CD4-positive, alpha-beta T cell treated with Interleukin-6 at 100 ng/mL for 8 hours (primary cell): ENCODE measurements around the gene PPP5C.
A peak's percentile ranks its signal among the peaks of the same experiment; 100 is the strongest.
"Not testable (repeated sequence)": the region's sequence is repeated elsewhere in the genome, so short reads cannot be mapped to it uniquely, and the experiment has no call there.

Experiments
- DNase-seq: peaks from one replicate; pipeline ENCODE4 v3.0.0-alpha.2; 2020; ENCODE audit warnings: mixed read lengths, low spot score

PPP5C gene, protein sequence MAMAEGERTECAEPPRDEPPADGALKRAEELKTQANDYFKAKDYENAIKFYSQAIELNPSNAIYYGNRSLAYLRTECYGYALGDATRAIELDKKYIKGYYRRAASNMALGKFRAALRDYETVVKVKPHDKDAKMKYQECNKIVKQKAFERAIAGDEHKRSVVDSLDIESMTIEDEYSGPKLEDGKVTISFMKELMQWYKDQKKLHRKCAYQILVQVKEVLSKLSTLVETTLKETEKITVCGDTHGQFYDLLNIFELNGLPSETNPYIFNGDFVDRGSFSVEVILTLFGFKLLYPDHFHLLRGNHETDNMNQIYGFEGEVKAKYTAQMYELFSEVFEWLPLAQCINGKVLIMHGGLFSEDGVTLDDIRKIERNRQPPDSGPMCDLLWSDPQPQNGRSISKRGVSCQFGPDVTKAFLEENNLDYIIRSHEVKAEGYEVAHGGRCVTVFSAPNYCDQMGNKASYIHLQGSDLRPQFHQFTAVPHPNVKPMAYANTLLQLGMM

GRCh38 chr19:46346821-46347571 is at the start of gene PPP5C:
Gene PPP5C, plus strand, starts transcription at chr19:46347087. Its CDS starts 10 bp downstream, at chr19:46347097.
- peak; percentile 85 for DNase-seq

- DNase-seq = no peak
These were observed 49.0 kb upstream of the PPP5C start for GRCh38 chr19:46297700-46298478.

DNA sequence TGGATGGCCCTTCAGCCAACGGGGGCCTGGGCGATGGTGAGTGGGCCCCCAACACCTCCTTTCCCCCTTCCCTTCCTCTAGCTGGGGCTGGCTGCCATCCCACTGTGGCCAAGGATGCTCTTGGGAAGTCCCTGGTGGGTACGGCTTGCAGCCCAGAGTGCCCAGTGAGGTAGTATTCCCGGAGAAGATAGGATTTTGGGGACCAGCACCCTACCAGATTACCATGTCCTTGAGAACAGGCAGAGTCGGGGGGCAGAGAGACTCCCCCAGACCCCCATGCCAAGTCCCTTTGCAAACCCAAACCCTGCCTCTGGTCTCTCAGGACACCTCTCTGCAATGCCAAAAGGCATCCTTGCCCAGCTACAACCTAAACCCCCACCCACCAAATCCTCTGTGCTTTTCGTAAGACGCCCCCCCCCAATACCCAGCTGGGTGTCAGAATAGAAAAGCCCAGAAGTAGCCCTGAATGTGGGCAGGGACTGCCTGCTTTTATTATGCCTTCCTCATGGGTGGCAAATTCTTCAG is 48.3 kb upstream of the PPP5C start:
- no peak for DNase-seq

DNA sequence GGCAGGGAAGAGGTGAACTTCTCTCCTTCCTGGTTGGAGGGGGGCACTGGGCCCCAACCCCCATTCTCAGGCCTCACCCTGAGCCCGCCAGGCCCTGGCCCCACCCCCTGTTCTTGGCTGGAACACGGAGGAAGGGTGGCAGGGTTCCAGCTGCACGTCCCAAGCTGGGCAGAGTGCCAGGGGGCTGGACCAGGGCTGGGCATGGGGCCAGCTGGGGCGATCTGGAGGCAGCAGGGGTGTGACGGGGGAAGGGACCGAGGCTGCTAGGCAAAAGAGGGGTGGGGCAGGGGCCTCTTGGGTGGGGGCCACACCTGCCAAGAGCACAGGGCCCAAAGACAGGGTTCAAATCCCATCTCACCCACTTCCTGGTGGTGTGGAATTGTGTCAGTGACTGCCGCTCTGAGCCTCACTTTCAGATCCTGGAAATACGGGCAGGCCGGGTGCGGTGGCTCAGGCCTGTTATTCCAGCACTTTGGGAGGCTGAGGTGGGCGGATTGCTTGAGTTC is 47.8 kb upstream of the PPP5C start:
- no peak for DNase-seq

DNA sequence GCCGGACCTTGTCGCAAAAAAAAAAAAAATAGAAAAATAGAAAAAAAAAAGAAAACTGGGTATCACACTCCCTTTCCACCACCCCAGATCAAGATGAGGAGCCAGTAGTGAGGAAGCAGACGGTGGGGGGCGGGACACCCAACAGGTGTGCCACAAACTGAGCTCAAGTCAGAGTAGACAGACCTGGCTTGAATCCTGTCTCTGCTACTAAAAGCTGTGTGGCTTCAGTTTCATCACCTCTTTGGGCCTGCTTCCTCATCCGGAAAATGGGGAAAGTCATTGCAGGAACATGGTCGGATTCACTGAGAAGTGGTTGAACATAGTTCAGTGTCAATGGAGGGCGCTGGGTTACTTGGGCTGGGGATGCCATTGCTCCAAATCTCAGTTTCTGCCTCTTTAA is 47.2 kb upstream of the PPP5C start:
- no peak for DNase-seq

DNA sequence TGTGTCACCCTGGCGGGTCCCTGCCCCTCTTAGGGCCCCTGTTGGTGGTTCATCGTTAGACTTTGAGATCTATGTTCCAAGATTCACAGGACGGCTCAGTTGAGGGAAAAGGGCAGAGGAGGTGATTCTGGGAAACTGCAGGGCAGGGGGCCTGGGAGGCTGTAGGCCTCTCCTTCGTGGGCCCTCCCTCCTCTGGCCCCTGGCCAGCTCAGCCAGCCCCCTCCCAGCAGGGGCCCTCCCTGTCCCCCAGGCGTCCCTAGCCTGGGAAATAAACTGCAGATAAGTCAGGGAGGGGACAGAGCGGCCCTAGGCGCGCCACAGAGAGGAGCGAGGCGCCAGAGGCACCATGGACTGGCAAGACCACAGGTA is 43.6 kb upstream of the PPP5C start:
- DNase-seq = no peak

GRCh38 chr19:46303691-46304397 is 43.0 kb upstream of the PPP5C start:
- no peak for DNase-seq

DNA sequence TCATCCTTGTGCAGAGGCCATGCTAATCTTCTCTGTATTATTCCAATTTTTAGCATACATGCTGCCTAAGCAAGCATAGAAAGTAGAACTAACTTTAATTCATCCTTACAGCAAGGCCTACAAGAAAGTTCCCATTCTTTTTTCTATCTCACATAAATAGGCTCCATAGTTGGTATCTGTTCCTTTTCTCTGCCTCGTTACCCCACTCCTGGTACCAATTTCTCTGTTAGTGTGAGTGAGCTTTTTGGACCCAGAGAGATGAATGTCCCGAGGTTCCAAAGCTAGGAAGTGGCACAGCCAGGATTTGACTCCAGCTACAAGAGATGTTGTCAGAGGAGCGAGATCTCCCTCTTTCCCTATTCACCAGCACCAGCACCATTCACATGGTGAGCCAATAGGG is 40.4 kb upstream of the PPP5C start:
- no peak for DNase-seq

DNA sequence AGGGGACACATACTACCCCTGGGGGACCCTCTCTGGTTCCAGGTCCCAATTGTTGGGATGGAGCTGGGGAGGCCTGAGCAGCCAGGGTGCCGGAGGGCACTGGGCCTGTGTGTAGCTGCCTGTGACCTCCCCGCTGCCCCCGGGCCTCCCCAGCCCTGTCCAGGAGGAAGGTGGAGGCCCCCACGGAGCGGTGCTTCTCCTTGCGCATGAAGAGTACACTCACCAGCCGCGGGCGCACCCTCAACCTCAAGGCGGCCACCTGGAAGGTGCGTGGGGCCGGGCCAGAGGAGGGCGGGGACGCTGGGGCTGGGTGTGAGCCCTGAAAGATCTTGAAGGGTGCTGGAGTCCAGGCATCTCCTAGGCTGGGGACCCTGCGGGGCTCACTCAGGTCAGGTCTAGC is 38.4 kb upstream of the PPP5C start:
- DNase-seq = no peak

GRCh38 chr19:46309056-46309455 is 37.8 kb upstream of the PPP5C start:
- no peak for DNase-seq

GRCh38 chr19:46311444-46311843 is 35.4 kb upstream of the PPP5C start:
- DNase-seq = no peak

- not testable (repeated sequence) for DNase-seq
These were observed 33.1 kb upstream of the PPP5C start for GRCh38 chr19:46313540-46314469.

GRCh38 chr19:46317339-46317738 is 29.5 kb upstream of the PPP5C start:
- no peak for DNase-seq

DNA sequence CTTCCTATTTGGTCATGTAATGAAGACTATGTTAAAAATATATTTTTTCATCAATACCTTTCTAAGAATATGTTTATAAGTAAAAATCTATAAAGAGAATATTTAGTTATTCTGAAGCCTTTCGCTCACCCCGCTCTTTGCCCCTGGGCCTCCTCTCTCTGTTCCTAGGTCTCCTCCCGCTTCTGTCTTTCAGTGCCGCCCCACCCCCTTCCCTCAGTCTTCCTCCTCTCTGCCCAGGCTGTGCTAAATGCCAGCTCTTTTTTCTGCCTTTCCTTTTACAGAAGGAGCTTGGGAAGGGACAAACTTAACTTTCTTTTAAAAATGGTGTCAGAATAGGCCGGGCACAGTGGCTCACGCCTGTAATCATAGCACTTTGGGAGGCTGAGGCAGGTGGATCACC is 27.3 kb upstream of the PPP5C start:
- DNase-seq = no peak

- no peak for DNase-seq
These were observed 26.3 kb upstream of the PPP5C start for GRCh38 chr19:46320559-46320958.

- no peak for DNase-seq
These were observed 25.2 kb upstream of the PPP5C start for GRCh38 chr19:46321653-46322052.

DNA sequence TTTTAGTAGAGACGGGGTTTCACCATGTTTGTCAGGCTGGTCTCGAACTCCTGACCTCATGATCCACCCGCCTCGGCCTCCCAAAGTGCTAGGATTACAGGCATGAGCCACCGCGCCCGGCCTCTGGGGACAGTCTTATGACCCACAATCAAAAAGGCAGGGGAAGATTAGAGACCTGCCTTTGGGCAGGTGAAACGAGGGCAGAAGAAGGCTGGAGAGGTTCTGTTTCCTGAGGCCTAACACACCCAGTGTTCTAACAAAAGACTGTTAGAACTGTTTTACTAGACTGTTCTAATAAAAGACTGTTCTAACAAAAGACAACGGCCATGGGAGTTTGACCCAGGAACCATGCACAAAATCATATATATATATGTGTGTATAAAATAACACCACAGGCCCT is 23.7 kb upstream of the PPP5C start:
- not testable (repeated sequence) for DNase-seq

- DNase-seq = no peak
These were observed 22.6 kb upstream of the PPP5C start for GRCh38 chr19:46324277-46324676.

DNA sequence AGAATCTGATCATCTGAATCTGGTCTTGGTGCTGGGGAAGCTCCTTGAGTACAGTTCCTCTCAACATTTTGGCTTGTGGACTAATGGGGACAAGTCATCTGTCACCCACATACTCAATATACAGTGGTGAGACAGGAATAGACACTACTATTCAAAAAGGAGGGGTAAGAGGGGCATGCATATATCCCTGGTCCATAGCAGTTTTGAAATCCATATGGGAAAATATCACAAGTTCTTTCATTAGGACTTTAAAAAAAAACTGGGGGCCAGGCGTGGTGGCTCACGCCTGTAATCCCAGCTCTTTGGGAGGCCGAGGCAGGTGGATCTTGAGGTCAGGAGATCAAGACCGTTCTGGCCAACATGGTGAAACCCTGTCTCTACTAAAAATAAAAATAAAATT is 20.3 kb upstream of the PPP5C start:
- DNase-seq = no peak

DNA sequence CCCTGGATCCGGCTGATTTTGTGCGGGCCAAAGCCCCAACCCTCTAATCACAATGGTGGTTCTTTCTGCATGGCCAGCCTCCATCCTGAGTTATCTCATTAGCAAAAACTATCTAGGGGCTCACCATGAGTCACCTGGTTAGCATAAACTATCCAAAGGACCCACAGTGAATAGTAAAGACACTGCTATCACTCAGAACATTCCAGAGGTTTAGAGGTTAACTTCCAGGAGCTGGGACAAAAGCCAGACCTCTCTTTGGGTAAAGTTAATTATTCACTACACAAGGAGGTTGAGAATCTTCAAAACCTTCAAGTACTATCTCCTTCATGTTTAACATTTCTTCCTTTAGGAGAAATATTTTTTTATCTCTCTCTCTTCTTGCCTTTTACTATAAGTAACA is 18.8 kb upstream of the PPP5C start:
- DNase-seq = no peak
